Smooth muscle cell (in vitro differentiated cells): ENCODE data around the gene KITLG. TPM values are rescaled to one million over a fixed set of nuclear protein-coding genes. Genes with fewer than 3 reads are reported as not detected.

Experiments
- DNase-seq: peaks from one replicate; lab custom pipeline; 2025; ENCODE audit not compliant: unreplicated experiment; lab: John Stamatoyannopoulos, UW
- H2AFZ ChIP-seq: fragments of 200-600 bp; sonication (generic); 2 replicates; pipeline ENCODE4 v1.6.0; 2016; ENCODE audit warnings: antibody characterized with exemption, low read depth, mild to moderate bottlenecking
- H3F3A ChIP-seq: fragments of 200-600 bp; sonication (generic); 2 replicates; pipeline ENCODE4 v1.6.0; 2017; ENCODE audit warnings: antibody characterized with exemption, low read depth
- H3K27ac ChIP-seq: fragments of 200-600 bp; sonication (generic); 2 replicates; pipeline ENCODE4 v1.5.1; 2016; ENCODE audit warnings: low read depth, mild to moderate bottlenecking
- H3K27me3 ChIP-seq: fragments of 200-600 bp; sonication (generic); 2 replicates; pipeline ENCODE4 v1.6.1; 2016; ENCODE audit warnings: low read depth, mild to moderate bottlenecking
- H3K36me3 ChIP-seq: fragments of 200-600 bp; sonication (generic); 2 replicates; pipeline ENCODE4 v1.5.1; 2016; ENCODE audit warnings: low read depth
- H3K4me1 ChIP-seq: fragments of 200-600 bp; sonication (generic); 2 replicates; pipeline ENCODE4 v1.5.1; 2016; ENCODE audit warnings: low read depth
- H3K4me2 ChIP-seq: fragments of 200-600 bp; sonication (generic); 2 replicates; pipeline ENCODE4 v1.6.0; 2016; ENCODE audit warnings: mild to moderate bottlenecking
- H3K4me3 ChIP-seq: fragments of 200-600 bp; sonication (generic); 2 replicates; pipeline ENCODE4 v1.5.1; 2016; ENCODE audit warnings: mild to moderate bottlenecking
- H3K79me2 ChIP-seq: fragments of 200-600 bp; sonication (generic); 2 replicates; pipeline ENCODE4 v1.6.0; 2016; ENCODE audit warnings: low read depth, mild to moderate bottlenecking
- H3K9ac ChIP-seq: fragments of 200-600 bp; sonication (generic); 2 replicates; pipeline ENCODE4 v1.6.0; 2016; ENCODE audit warnings: low read depth
- H3K9me3 ChIP-seq: fragments of 200-600 bp; sonication (generic); replicated peaks from 2 replicates; pipeline ENCODE4 v1.5.1; 2016; ENCODE audit warnings: low read depth
- H4K20me1 ChIP-seq: fragments of 200-600 bp; sonication (generic); 2 replicates; pipeline ENCODE4 v1.6.0; 2016; ENCODE audit warnings: low read depth
- CTCF ChIP-seq: fragments of 200-600 bp; sonication (generic); IDR thresholded peaks from 2 replicates; pipeline ENCODE4 v1.5.1; 2017; ENCODE audit warnings: borderline replicate concordance, mild to moderate bottlenecking, antibody characterized with exemption; ENCODE audit not compliant: insufficient read depth, poor library complexity, severe bottlenecking
- WGBS: methylation state at CpG from one replicate; pipeline ENCODE4 v1.1.7; 2016; ENCODE audit warnings: low lambda C conversion rate; 5-methylcytosine and 5-hydroxymethylcytosine counted together
- polyA plus RNA-seq: library from polyadenylated mRNA; unstranded; fragments of >200 nt; fragmentation: Nextera tagmentation; extraction: Ambion mirVana; gene quantifications from 2 replicates; pipeline ENCODE4 v1.2.1, GENCODE V29; 2016
- total RNA-seq: library from RNA; depleted of rRNA; stranded (reverse); fragments of >200 nt; gene quantifications from 2 replicates; pipeline ENCODE4 v1.2.3, GENCODE V29; 2014

Gene KITLG
- total and polyA plus RNA-seq, 2 experiments from 2014 or later, result 2.1 to 8.0 TPM

- Histone ChIP-seq H3K4me1 (no peaks in the 10 kb centered on the region), H3K9me3 (no peaks in the 10 kb centered on the region), H3K36me3 (no peaks in the 10 kb centered on the region), H3K9ac (no peak overlapping the region), H3K27ac (no peak overlapping the region), H3K27me3 (no peaks in the 10 kb centered on the region), H2AFZ (no peak overlapping the region), H3F3A (no peaks in the 10 kb centered on the region), H3K4me3 (no peak overlapping the region), H4K20me1 (no peaks in the 10 kb centered on the region), H3K4me2 (no peak overlapping the region), H3K79me2 (no peaks in the 10 kb centered on the region)
- 54% methylated on average over 1 of the region's 1 CpG for WGBS
- DNase-seq, result no peak
- no peak for TF ChIP-seq CTCF
These were observed 40.4 kb downstream of the KITLG start for GRCh38 chr12:88539893-88540292.

- peak overlapping the region; percentile 22 for H3K27ac ChIP-seq
- H2AFZ ChIP-seq, result no peak overlapping the region
- DNase-seq, result no peak
- no peaks in the 10 kb centered on the region for H3K9me3 ChIP-seq
- H3K4me1 ChIP-seq, result no peaks in the 10 kb centered on the region
- no peak for TF ChIP-seq CTCF
- no peaks in the 10 kb centered on the region for H3K27me3 ChIP-seq
- H4K20me1 ChIP-seq, result no peaks in the 10 kb centered on the region
- H3F3A ChIP-seq, result no peaks in the 10 kb centered on the region
- no peaks in the 10 kb centered on the region for H3K36me3 ChIP-seq
- 85% methylated on average over 2 of the region's 2 CpGs for WGBS
- H3K4me2 ChIP-seq, result peak overlapping the region; percentile 0
- H3K4me3 ChIP-seq, result no peak overlapping the region
- H3K9ac ChIP-seq, result no peak overlapping the region
- H3K79me2 ChIP-seq, result no peaks in the 10 kb centered on the region
These were observed 41.6 kb downstream of the KITLG start for GRCh38 chr12:88538697-88539096.

GRCh38 chr12:88538250-88538649, 42.0 kb downstream of the KITLG start:
- peak overlapping the region; percentile 22 for H3K27ac ChIP-seq
- no peaks in the 10 kb centered on the region for H3K4me1 ChIP-seq
- no peaks in the 10 kb centered on the region for H3K79me2 ChIP-seq

More at GRCh38 chr12:88538250-88538649, 42.0 kb downstream of the KITLG start:
- Histone ChIP-seq H2AFZ (no peak overlapping the region), H3K27me3 (no peaks in the 10 kb centered on the region), H3K4me3 (no peak overlapping the region), H4K20me1 (no peaks in the 10 kb centered on the region), H3K36me3 (no peaks in the 10 kb centered on the region), H3K9me3 (no peaks in the 10 kb centered on the region), H3K9ac (no peak overlapping the region), H3K4me2 (peak overlapping the region; percentile 0), H3F3A (no peaks in the 10 kb centered on the region)
- TF ChIP-seq CTCF, result no peak
- no peak for DNase-seq
- WGBS, result 18% methylated on average over 1 of the region's 1 CpG
